Measurements from ENCODE around the gene PLK3.
"Not testable (repeated sequence)": the region's sequence is repeated elsewhere in the genome, so short reads cannot be mapped to it uniquely, and the experiment has no call there.

PLK3 gene

GRCh38 chr1:44810101-44810761 is 10.1 kb downstream of the PLK3 start:
- DNase-seq = no peak

- not testable (repeated sequence) for DNase-seq
Measured at GRCh38 chr1:44810762-44811105, 10.6 kb downstream of the PLK3 start.

- DNase-seq = no peak
Measured at GRCh38 chr1:44811234-44811633, 11.1 kb downstream of the PLK3 start.

GRCh38 chr1:44812822-44813543 is 12.8 kb downstream of the PLK3 start:
- no peak for DNase-seq

GRCh38 chr1:44815926-44816325 is 15.7 kb downstream of the PLK3 start:
- not testable (repeated sequence) for DNase-seq

GRCh38 chr1:44817307-44817706 is 17.1 kb downstream of the PLK3 start:
- DNase-seq = no peak

- DNase-seq = no peak
Measured at GRCh38 chr1:44817771-44818495, 17.8 kb downstream of the PLK3 start.

- DNase-seq = no peak
Measured at GRCh38 chr1:44819196-44819607, 19.0 kb downstream of the PLK3 start.

GRCh38 chr1:44819608-44820327 is 19.6 kb downstream of the PLK3 start:
- no peak for DNase-seq

- no peak for DNase-seq
Measured at GRCh38 chr1:44820328-44821239, 20.4 kb downstream of the PLK3 start.

- DNase-seq = no peak
Measured at GRCh38 chr1:44821240-44821715, 21.1 kb downstream of the PLK3 start.

GRCh38 chr1:44822131-44822701 is 22.0 kb downstream of the PLK3 start:
- no peak for DNase-seq

- no peak for DNase-seq
Measured at GRCh38 chr1:44822981-44823451, 22.8 kb downstream of the PLK3 start.

GRCh38 chr1:44824392-44824791 is 24.2 kb downstream of the PLK3 start:
- not testable (repeated sequence) for DNase-seq

GRCh38 chr1:44826375-44827196 is 26.4 kb downstream of the PLK3 start:
- DNase-seq = no peak

- DNase-seq = no peak
Measured at GRCh38 chr1:44827197-44828002, 27.2 kb downstream of the PLK3 start.

- no peak for DNase-seq
Measured at GRCh38 chr1:44828003-44828651, 27.9 kb downstream of the PLK3 start.

- no peak for DNase-seq
Measured at GRCh38 chr1:44828841-44829440, 28.8 kb downstream of the PLK3 start.
